Stimulated activated naive CD4-positive, alpha-beta T cell (primary cell): ENCODE measurements around the gene DCAF8L1.
"Not testable (repeated sequence)": the region's sequence is repeated elsewhere in the genome, so short reads cannot be mapped to it uniquely, and the experiment has no call there.

ENCODE experiments used
- DNase-seq, 6 experiments: peaks; one replicate each; lab custom pipeline; 2025; lab: John Stamatoyannopoulos, UW

DCAF8L1 gene

GRCh38 chrX:27981349-27981748, at the start of gene DCAF8L1:
Gene DCAF8L1 (minus strand): TSS chrX:27981449. CDS start chrX:27981334, 115 bp downstream.
- no peak for DNase-seq

DNA sequence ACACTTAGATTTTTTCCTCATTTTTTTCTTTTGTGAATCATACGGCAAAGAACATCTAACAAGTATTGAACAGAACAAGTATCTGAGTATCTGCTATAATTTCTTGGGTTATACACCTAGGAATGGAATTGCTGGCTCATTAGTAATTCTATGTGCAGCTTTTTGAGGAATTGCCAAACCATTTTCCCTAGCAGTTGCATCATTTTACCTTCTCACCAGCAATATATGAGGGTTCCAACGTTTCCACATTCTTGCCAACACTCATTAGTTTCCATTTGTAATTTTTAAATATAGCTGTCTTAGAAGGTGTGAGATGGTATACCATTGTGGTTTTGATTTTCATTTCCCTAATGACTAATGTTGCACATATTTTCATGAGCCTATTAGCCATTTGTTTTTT, 41.1 kb upstream of the DCAF8L1 start:
- no peak for DNase-seq

GRCh38 chrX:28016823-28017222, 35.6 kb upstream of the DCAF8L1 start:
- DNase-seq, result no peak

GRCh38 chrX:28015993-28016392, 34.7 kb upstream of the DCAF8L1 start:
- DNase-seq, result no peak

DNA sequence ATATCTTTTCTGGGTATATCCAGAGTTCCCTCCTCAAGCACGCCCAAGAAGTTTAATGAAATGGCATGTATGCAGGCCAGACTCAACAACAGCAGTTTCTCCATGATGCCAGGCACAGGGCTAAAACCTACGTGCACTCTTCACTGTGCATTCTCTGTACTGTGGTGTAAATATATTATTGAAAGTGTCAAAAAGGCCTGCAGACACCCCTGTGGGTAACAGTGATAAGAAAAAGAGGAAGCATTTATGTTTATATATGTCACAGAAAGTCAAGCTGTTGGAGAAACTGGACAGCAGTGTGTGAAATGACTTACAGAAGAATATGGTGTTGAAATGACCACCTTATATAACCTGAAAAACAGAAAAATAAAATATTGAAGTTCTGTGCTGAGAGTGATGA, 29.6 kb upstream of the DCAF8L1 start:
- no peak for DNase-seq

GRCh38 chrX:27998666-27999065, 17.4 kb upstream of the DCAF8L1 start:
- DNase-seq, result no peak

- DNase-seq, result no peak
Observed at GRCh38 chrX:27997622-27998021, 16.4 kb upstream of the DCAF8L1 start.

DNA sequence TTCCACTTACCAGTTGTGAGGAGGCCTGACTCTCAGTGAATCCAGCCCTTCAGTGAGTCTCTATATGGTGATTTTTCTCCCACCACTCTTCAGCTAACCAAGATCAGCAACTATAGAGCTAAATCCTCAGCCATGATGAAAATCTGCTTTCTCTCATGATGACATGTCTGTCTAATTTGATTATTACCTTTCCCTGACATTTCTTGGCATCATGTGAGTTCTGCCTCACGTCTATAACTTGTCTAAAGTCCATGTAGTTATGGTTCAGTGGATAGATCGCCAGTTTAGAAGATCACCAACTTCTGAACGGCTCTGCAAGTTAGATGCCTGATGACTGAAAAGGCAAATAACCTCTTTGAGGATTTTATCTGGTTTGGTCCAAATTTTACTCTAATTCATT, 14.9 kb upstream of the DCAF8L1 start:
- no peak for DNase-seq

DNA sequence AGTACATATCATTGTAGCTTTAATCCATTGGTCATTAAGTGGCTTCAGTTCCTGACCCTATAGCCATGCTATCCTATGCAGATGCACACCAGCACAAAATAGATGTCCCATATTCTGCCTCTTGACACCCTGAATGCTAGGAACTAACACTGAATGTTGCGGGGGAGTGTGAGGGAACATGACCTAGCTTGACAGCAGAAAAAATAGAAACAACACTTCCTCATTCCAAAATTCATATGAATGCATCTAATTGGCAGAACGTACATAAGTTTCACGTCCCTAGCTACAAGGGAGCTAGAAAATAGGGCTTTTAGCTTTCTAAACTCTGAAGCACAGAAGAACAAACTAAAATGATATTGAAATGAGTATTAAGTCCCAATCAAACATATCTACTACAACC, 14.4 kb upstream of the DCAF8L1 start:
- DNase-seq, result no peak

DNA sequence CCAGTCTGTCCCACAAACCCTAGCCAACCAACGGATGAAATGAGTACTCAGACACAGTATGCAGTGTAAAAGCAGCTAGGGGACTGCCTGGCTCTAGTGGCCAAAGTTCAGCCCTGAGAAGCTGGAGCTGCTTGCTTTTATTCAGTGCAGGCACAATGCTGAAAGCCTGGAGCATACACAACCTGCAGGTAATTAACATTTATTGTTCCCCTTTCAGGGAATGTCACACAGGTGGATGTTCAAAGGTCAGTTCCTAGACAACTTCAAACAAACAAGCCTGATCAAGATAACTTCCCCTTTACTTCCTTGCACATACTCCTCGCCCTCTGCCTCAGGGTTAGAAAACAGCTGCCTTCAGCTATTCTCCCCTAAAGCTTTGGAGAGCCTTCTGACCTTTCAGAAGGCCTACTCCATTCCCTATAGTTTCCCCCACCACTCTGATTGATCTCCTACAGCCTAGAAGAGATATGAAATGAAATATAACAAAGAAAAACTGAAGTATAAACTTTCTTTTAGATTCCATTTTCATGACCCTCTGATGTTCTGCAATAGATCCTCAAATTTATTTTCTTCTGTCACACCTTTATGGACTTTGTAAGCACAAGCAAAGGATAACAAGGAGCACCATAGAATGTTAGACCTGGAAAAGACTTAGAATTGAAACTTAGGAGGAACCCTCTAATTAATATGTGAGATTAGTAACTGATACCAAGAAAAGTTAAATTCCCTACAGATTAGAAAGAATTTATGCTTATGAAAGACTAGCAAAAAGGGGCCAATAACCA, 6.8 kb upstream of the DCAF8L1 start:
- no peak for DNase-seq

DNA sequence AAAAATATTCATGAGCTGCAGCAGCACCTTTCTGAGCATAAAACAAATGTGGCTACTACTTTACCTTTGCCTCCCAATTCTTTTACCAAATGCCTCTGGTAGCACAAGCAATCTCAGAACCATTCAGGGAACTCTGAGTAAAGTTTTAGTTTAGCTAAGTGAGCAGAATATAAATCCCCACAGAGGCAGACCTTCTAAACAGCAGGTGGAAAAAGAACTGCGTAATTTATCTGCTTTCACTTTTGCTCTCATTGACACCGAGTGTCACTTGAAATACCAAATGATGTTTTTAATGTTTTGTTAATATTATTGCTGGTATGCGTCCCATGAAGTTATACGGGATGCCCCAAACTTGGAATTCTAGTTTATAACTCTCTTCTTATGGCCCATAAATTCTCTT, 4.3 kb downstream of the DCAF8L1 start:
- DNase-seq, result not testable (repeated sequence)

DNA sequence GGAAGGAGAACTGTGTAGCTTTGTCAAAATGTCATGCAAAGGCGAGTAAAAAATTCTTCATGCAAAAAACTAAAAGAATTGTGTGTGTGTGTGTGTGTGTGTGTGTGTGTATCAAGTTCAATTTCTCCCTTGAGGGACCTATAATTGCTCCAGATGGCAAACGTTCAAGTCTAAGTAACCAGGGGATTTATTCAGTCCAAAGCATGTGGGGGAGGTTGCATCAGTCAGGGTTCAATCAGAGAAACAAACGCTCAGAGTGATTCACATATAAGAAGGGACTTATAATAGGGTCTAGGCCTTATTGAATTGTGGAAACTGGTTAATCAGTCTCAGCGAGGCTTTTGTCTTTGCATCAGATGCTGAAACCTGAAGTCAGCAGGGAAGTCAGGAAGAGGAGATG, 5.0 kb downstream of the DCAF8L1 start:
- DNase-seq, result no peak

DNA sequence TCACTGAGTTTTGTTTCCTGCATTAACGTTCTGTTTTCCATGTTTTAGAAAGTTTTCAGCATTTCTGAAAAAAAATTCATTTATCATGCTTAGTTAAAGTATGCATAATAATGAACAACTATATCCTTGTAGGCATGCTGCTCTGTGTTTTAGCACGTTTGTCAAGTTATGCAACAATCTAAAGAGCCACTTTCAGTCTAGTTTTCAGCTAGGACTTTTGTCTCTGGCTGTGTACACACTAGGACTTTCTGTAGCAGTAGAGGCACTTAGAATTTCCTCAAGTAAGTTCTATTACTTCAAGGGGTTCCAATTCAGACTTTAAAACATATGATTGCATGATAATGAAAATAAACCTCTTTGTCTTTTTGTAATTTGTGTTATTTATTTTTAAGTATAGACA, 12.4 kb downstream of the DCAF8L1 start:
- DNase-seq, result no peak

DNA sequence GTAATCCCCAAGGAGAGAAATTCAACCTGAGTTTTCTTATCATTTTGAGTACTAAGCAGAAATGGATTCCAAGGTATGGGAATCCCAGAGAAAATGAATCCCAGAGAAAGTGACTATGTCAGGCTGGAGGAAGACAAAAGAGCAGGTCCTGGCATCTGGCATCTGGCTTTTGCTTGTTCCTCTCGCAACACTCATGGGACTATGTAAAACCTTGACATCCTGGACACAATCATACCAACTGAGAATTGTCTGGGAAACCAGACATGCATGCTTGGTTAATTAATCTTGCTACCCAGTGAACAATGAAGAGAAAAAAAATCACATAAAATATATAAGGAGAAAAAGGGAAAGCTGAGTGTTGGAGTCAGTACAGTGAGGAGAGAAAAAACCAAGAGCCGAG, 12.9 kb downstream of the DCAF8L1 start:
- no peak for DNase-seq

- DNase-seq, result no peak
Observed at GRCh38 chrX:27966955-27967354, 14.3 kb downstream of the DCAF8L1 start.

GRCh38 chrX:27966492-27966891, 14.8 kb downstream of the DCAF8L1 start:
- DNase-seq, result no peak

- DNase-seq, result not testable (repeated sequence)
Observed at GRCh38 chrX:27965348-27965747, 15.9 kb downstream of the DCAF8L1 start.

- DNase-seq, result no peak
Observed at GRCh38 chrX:27964432-27964831, 16.8 kb downstream of the DCAF8L1 start.

GRCh38 chrX:27960410-27960809, 20.8 kb downstream of the DCAF8L1 start:
- not testable (repeated sequence) for DNase-seq

GRCh38 chrX:27953171-27953570, 28.1 kb downstream of the DCAF8L1 start:
- no peak for DNase-seq

GRCh38 chrX:27933361-27933760, 47.9 kb downstream of the DCAF8L1 start:
- no peak for DNase-seq
